ENCODE measurements around the gene CR1. TPM values are rescaled to one million over a fixed set of nuclear protein-coding genes. Genes with fewer than 3 reads are reported as not detected.

Gene CR1
- total RNA-seq: not detected in 2 replicates

GRCh38 chr1:207495801-207496792 lies at the start of gene CR1:
Gene CR1 (plus strand): TSS chr1:207496157. CDS start chr1:207496268, 111 bp downstream.

GRCh38 chr1:207454046-207454964 lies 41.7 kb upstream of the CR1 start, which contains the start of gene CR2:
Gene CR2 (plus strand): TSS chr1:207454328. CDS start chr1:207454419, 91 bp downstream.

GRCh38 chr1:207644852-207645634 lies 149.1 kb downstream of the CR1 start, which contains the start of gene CR1L:
Gene CR1L (plus strand): TSS chr1:207645133. CDS start chr1:207645234, 101 bp downstream.

Other genes with a start within 250 kb of the CR1 start
- 24.3 and 38.5 TPM in 2 replicates for gene CD55, start 174.5 kb upstream of the CR1 start, total RNA-seq
- not detected in 2 replicates for gene CR2, start 41.8 kb upstream of the CR1 start, total RNA-seq
- gene CR1L, start 149.0 kb downstream of the CR1 start, total RNA-seq: not detected in 2 replicates

All from pericardium fibroblast (primary cell).